T-helper 9 cell (primary cell): ENCODE results near the gene VTI1A.

Experiments
- DNase-seq: peaks from one replicate; pipeline ENCODE4 v3.0.0-alpha.2; 2020

Gene VTI1A

GRCh38 chr10:112689327-112690072, 242.5 kb downstream of the VTI1A start:
- no peak for DNase-seq

- no peak for DNase-seq
Measured at GRCh38 chr10:112695539-112695938, 248.5 kb downstream of the VTI1A start.

- no peak for DNase-seq
Measured at GRCh38 chr10:112696592-112696991, 249.6 kb downstream of the VTI1A start.

- DNase-seq, result no peak
Measured at GRCh38 chr10:112698133-112698817, 251.3 kb downstream of the VTI1A start.

GRCh38 chr10:112698818-112699164, 251.8 kb downstream of the VTI1A start:
- DNase-seq, result no peak

- no peak for DNase-seq
Measured at GRCh38 chr10:112700215-112700671, 253.2 kb downstream of the VTI1A start.

GRCh38 chr10:112701211-112701877, 254.3 kb downstream of the VTI1A start:
- no peak for DNase-seq

GRCh38 chr10:112701878-112702255, 254.9 kb downstream of the VTI1A start:
- DNase-seq, result no peak

- DNase-seq, result no peak
Measured at GRCh38 chr10:112706577-112706976, 259.6 kb downstream of the VTI1A start.

GRCh38 chr10:112708461-112708860, 261.4 kb downstream of the VTI1A start:
- no peak for DNase-seq

- no peak for DNase-seq
Measured at GRCh38 chr10:112710528-112710927, 263.5 kb downstream of the VTI1A start.

GRCh38 chr10:112711366-112711765, 264.4 kb downstream of the VTI1A start:
- DNase-seq, result no peak

- no peak for DNase-seq
Measured at GRCh38 chr10:112712536-112712935, 265.5 kb downstream of the VTI1A start.

- DNase-seq, result no peak
Measured at GRCh38 chr10:112713411-112713810, 266.4 kb downstream of the VTI1A start.

GRCh38 chr10:112715581-112715980, 268.6 kb downstream of the VTI1A start:
- no peak for DNase-seq

- DNase-seq, result no peak
Measured at GRCh38 chr10:112716076-112716475, 269.1 kb downstream of the VTI1A start.

- no peak for DNase-seq
Measured at GRCh38 chr10:112716924-112717413, 270.0 kb downstream of the VTI1A start.

- DNase-seq, result no peak
Measured at GRCh38 chr10:112720178-112720577, 273.2 kb downstream of the VTI1A start.

- no peak for DNase-seq
Measured at GRCh38 chr10:112721080-112721698, 274.2 kb downstream of the VTI1A start.

GRCh38 chr10:112722758-112723157, 275.7 kb downstream of the VTI1A start:
- no peak for DNase-seq

- no peak for DNase-seq
Measured at GRCh38 chr10:112723876-112724275, 276.9 kb downstream of the VTI1A start.

- no peak for DNase-seq
Measured at GRCh38 chr10:112724404-112724991, 277.5 kb downstream of the VTI1A start.
